ENCODE data around the gene SLC24A3. TPM values are rescaled to one million over a fixed set of nuclear protein-coding genes. Genes with fewer than 3 reads are reported as not detected.

Gene SLC24A3
- total RNA-seq, 2 donors from 2014 or later = 1.4 to 3.7 TPM

GRCh38 chr20:19646963-19647362, 434.5 kb downstream of the SLC24A3 start:
- Histone ChIP-seq H3K27me3 (no peaks in the 10 kb centered on the region), H3K9me3 (peaks cover 0 to 9% of the 10 kb centered on the region in 2 donors), H3K27ac (no peak overlapping the region), H3K4me1 (no peaks in the 10 kb centered on the region), H3K4me3 (no peak overlapping the region), H3K36me3 (no peaks in the 10 kb centered on the region)
- no peak for TF ChIP-seq CTCF (IDR thresholded peaks at IDR 0.05)
- no peak for DNase-seq (ENCODE audit: low spot score)

GRCh38 chr20:19648024-19648423, 435.6 kb downstream of the SLC24A3 start:
- no peak for TF ChIP-seq CTCF (IDR thresholded peaks at IDR 0.05)
- H3K27me3 ChIP-seq = no peaks in the 10 kb centered on the region
- H3K27ac ChIP-seq = no peak overlapping the region
- no peak overlapping the region for H3K4me3 ChIP-seq
- DNase-seq (ENCODE audit: low spot score) = no peak
- peaks cover 0 to 9% of the 10 kb centered on the region in 2 donors for H3K9me3 ChIP-seq
- no peaks in the 10 kb centered on the region for H3K4me1 ChIP-seq
- no peaks in the 10 kb centered on the region for H3K36me3 ChIP-seq

GRCh38 chr20:19649041-19649440, 436.6 kb downstream of the SLC24A3 start:
- TF ChIP-seq CTCF (IDR thresholded peaks at IDR 0.05) = no peak
- H3K9me3 ChIP-seq = peaks cover 0 to 9% of the 10 kb centered on the region in 2 donors
- H3K36me3 ChIP-seq = no peaks in the 10 kb centered on the region
- no peak overlapping the region for H3K27ac ChIP-seq
- no peak overlapping the region for H3K4me3 ChIP-seq
- no peaks in the 10 kb centered on the region for H3K27me3 ChIP-seq
- DNase-seq (ENCODE audit: low spot score) = no peak
- no peaks in the 10 kb centered on the region for H3K4me1 ChIP-seq

DNA sequence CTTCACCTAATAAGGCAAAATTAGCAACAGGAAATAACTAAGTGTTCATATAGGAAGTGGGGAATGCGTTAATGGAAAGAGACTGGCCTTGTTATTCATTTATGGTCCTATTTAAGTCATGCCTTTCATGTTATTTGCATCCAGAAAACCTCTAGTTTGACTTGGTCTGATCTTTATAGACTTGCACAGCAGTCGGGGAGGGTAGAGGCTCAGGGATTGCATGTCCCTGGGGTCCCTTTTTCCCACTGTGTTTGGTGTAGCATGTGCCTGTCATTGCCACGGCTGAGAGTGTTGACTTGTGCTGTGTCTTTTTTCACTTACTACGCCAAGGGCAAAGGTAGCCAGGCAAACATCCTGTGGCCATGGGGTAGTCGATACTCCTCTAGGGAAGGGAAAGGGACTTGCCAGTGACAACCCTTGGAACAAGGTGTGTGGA, 440.2 kb downstream of the SLC24A3 start:
- TF ChIP-seq CTCF (IDR thresholded peaks at IDR 0.05) = no peak

GRCh38 chr20:19653327-19653726, 440.9 kb downstream of the SLC24A3 start:
- H3K9me3 ChIP-seq = peaks cover 0 to 9% of the 10 kb centered on the region in 2 donors
- no peaks in the 10 kb centered on the region for H3K27me3 ChIP-seq
- TF ChIP-seq CTCF (IDR thresholded peaks at IDR 0.05) = no peak
- no peak overlapping the region for H3K27ac ChIP-seq
- H3K36me3 ChIP-seq = no peaks in the 10 kb centered on the region
- H3K4me1 ChIP-seq = no peaks in the 10 kb centered on the region
- no peak for DNase-seq (ENCODE audit: low spot score)
- no peak overlapping the region for H3K4me3 ChIP-seq

More for the DNA sequence above, 440.2 kb downstream of the SLC24A3 start:
- H3K9me3 ChIP-seq = peaks cover 0 to 9% of the 10 kb centered on the region in 2 donors
- no peaks in the 10 kb centered on the region for H3K36me3 ChIP-seq
- H3K27ac ChIP-seq = no peak overlapping the region
- no peak overlapping the region for H3K4me3 ChIP-seq
- H3K27me3 ChIP-seq = no peaks in the 10 kb centered on the region
- H3K4me1 ChIP-seq = no peaks in the 10 kb centered on the region
- DNase-seq (ENCODE audit: low spot score) = no peak

DNA sequence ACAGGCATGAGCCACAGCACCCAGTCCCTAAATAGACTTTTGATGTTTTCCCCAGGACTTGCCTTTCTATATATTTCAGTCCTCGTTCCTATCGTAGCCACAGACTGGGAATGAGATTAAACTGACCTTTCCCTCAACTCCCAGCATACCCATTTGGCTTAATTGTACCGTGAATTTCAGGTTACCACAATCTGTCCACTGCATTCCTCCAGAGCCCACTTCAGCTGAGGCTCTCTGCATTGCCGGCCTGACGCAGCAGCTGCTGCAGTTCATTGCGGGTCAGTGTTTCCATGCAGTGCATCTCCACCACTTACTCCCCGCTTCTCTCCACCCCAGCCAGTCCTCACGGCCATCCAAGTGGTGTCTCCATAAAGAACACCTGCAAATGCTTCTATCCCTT, 442.5 kb downstream of the SLC24A3 start:
- Histone ChIP-seq H3K4me3 (no peak overlapping the region), H3K36me3 (no peaks in the 10 kb centered on the region), H3K4me1 (no peaks in the 10 kb centered on the region), H3K27me3 (no peaks in the 10 kb centered on the region), H3K27ac (no peak overlapping the region), H3K9me3 (peaks cover 0 to 9% of the 10 kb centered on the region in 2 donors)
- no peak for DNase-seq (ENCODE audit: low spot score)
- TF ChIP-seq CTCF (IDR thresholded peaks at IDR 0.05) = no peak
